Central memory CD8-positive, alpha-beta T cell (primary cell): ENCODE measurements around the gene LNPK.
"Not testable (repeated sequence)": the region's sequence is repeated elsewhere in the genome, so short reads cannot be mapped to it uniquely, and the experiment has no call there.

Experiments
- ATAC-seq: fragments of 150-1000 bp; cut with Tn5 transposase; replicated peaks from 2 replicates; pipeline ENCODE4 v1.10.0; 2022; ENCODE audit warnings: mild to moderate bottlenecking, moderate FRiP score, moderate number of reproducible peaks; ENCODE audit not compliant: poor library complexity, severe bottlenecking; ENCODE audit errors: extremely low read depth
- DNase-seq, 2 donors: peaks; one replicate each; pipeline ENCODE4 v3.0.0; 2021; ENCODE audit warnings: low spot score in 2 of 2
- H3K27ac Mint-ChIP-seq: one replicate; pipeline ENCODE4 v1.8.0; 2022; ENCODE audit warnings: low read depth, mild to moderate bottlenecking, moderate library complexity, mixed read lengths
- H3K27me3 Mint-ChIP-seq: one replicate; pipeline ENCODE4 v1.8.0; 2022; ENCODE audit warnings: mixed read lengths
- H3K36me3 Mint-ChIP-seq: one replicate; pipeline ENCODE4 v1.8.0; 2022; ENCODE audit warnings: mild to moderate bottlenecking, moderate library complexity, mixed read lengths; ENCODE audit not compliant: insufficient read depth
- H3K4me1 Mint-ChIP-seq: one replicate; pipeline ENCODE4 v1.8.0; 2022; ENCODE audit warnings: mixed read lengths
- H3K4me3 Mint-ChIP-seq: one replicate; pipeline ENCODE4 v1.8.0; 2022; ENCODE audit warnings: mild to moderate bottlenecking, moderate library complexity, mixed read lengths
- H3K9me3 Mint-ChIP-seq: one replicate; pipeline ENCODE4 v1.8.0; 2022; ENCODE audit warnings: mixed read lengths

Gene LNPK

DNA sequence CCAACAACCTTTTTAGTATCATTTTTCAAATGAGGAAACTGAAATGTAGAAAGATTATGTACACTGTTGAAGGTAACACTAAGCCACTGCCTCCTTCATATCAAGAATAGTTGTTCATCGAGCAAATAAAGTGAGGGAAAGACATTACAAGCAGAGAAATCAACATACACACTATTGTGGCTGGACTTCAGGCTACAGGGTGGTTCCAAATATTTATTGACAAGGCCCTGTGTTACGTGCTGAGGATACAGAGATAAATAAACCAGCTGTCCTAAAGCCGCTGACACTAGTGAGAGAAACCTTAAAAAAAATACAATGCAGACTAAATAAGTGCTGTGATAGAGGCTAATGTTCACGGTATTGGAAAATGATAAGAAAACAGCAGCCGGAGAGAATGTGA is 1.9 kb upstream of the LNPK start:
- DNase-seq (no peak), ATAC-seq (no peak)
- H3K9me3 Mint-ChIP-seq: no peaks in the 10 kb centered on the region
- no peaks in the 10 kb centered on the region for H3K27me3 Mint-ChIP-seq
- H3K4me3 Mint-ChIP-seq: no peak overlapping the region
- H3K4me1 Mint-ChIP-seq: peaks cover 25% of the 10 kb centered on the region
- H3K27ac Mint-ChIP-seq: no peak overlapping the region
- peaks cover 10% of the 10 kb centered on the region for H3K36me3 Mint-ChIP-seq

DNA sequence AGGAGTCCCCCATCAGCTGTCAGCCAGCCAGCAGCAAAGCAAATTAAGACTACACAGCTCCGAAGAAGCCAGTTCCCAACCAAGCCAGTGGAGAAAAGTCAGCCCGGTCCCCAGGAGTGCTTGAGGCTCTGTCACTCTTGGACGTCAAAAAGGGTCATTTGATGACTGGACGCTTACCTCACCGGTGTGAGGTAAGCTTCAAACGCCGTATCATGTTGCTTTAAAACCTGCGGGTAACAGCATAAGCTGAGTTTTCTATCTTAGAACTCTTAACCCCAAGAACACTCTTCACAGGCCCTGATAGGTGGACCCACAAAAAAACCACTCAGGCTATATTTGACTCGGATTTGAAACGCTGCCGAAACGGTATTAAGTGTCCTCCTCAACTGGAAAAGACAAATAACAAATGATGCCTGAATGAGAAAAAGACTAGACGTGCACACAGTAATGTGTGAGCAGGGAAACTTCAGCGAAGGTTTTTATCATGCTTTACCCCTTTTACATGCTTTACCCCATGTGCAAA is 682 bp upstream of the LNPK start:
- H3K4me1 Mint-ChIP-seq: peaks cover 25% of the 10 kb centered on the region
- no peaks in the 10 kb centered on the region for H3K9me3 Mint-ChIP-seq
- no peak for ATAC-seq
- H3K36me3 Mint-ChIP-seq: peaks cover 10% of the 10 kb centered on the region
- no peaks in the 10 kb centered on the region for H3K27me3 Mint-ChIP-seq
- peak overlapping the region; percentile 90 for H3K4me3 Mint-ChIP-seq
- no peak for DNase-seq
- peak overlapping the region; percentile 97 for H3K27ac Mint-ChIP-seq

DNA sequence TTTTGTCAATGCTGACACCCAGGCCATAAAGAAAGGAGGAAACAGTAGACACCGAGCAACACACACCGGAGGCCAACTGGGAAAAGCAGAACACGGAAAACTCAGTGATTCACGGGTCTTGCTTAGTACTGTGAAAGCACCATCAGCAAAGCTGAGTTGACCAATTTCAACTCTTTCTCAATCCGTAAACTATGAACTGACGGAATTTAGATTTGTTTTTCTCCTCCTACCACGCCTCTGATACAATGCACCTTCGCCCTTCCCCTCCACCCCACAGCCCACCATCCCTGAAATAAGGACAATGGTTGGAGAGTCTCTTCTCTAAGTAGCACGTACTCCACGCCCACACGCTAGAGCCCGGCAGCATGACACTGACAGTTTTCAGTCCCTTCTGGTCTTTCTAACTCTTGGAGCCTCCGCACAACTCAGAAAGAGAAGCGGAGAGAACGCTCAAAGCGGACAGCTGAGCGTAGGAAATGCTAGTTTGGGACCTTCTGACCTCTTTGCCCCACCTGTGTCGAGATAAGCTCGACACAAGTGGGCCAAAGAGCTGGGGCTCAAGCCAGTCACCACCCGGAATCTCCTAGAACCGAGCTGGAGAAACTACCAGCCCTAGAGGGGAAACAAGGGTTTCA is 669 bp downstream of the LNPK start:
- no peaks in the 10 kb centered on the region for H3K27me3 Mint-ChIP-seq
- DNase-seq: peak in 1 of 2 donors; percentile 17
- H3K36me3 Mint-ChIP-seq: peaks cover 10% of the 10 kb centered on the region

DNA sequence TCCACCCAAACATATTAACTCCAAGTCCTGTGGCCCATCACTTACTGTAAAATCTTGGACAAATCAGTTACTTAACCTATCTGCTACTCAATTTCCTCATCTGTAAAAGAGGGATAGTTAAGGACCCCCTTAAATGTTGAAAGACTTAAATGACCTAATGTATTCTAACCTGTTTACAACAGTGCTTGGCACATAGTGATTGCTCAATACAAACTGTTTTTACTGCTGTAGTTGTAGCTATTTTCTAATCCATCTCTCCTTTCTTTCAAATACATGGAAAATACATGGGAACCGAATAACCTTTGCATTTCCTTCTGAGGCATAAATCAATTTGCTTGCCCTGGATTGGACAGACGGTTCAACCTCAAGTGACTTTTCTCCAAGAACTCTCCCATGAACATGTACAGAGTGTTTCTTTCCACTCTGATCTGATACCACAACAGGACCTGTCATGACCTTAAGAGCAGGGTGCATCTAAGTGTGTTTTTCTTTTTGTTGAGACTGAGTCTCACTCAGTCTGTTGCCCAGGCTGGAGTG is 2.7 kb downstream of the LNPK start:
- no peak overlapping the region for H3K4me3 Mint-ChIP-seq
- no peaks in the 10 kb centered on the region for H3K27me3 Mint-ChIP-seq
- ATAC-seq: no peak
- H3K36me3 Mint-ChIP-seq: peaks cover 12% of the 10 kb centered on the region
- H3K27ac Mint-ChIP-seq: no peak overlapping the region
- H3K4me1 Mint-ChIP-seq: peaks cover 25% of the 10 kb centered on the region
- no peak for DNase-seq
- H3K9me3 Mint-ChIP-seq: no peaks in the 10 kb centered on the region

More for the DNA sequence above, 669 bp downstream of the LNPK start:
- peak; percentile 38 for ATAC-seq
- Mint-ChIP-seq H3K27ac (peak overlapping the region; percentile 97), H3K9me3 (no peaks in the 10 kb centered on the region), H3K4me1 (peaks cover 25% of the 10 kb centered on the region), H3K4me3 (peak overlapping the region; percentile 90)

DNA sequence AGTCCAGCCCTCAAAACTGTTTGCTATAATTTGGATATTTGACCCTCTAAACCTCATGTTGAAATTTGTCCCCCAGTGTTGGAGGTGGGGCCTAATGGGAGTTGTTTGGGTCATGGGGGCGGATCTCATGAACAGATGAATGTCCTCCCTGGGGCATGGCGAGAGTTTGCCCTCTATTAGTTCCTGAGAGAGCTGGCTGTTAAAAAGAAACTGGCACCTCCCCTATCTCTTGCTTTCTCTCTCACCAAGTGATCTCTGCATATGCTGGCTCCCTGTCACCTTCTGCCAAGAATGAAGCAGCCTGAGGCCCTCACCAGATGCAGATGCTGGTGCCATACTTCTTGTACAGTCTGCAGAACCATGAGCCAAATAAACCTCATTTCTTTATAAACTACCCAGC is 12.0 kb downstream of the LNPK start:
- Mint-ChIP-seq H3K27ac (no peak overlapping the region), H3K9me3 (no peaks in the 10 kb centered on the region), H3K36me3 (peaks cover 12% of the 10 kb centered on the region), H3K4me3 (no peak overlapping the region), H3K27me3 (no peaks in the 10 kb centered on the region), H3K4me1 (no peaks in the 10 kb centered on the region)
- DNase-seq: no peak
- no peak for ATAC-seq

DNA sequence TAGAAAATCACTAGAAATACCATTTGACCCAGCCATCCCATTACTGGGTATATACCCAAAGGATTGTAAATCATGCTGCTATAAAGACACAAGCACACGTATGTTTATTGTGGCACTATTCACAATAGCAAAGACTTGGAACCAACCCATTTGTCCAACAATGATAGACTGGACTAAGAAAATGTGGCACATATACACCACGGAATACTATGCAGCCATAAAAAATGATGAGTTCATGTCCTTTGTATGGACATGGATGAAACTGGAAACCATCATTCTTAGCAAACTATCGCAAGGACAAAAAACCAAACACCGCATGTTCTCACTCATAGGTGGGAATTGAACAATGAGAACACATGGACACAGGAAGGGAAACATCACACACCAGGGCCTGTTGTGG is 14.9 kb downstream of the LNPK start:
- H3K4me1 Mint-ChIP-seq: not testable (repeated sequence)

DNA sequence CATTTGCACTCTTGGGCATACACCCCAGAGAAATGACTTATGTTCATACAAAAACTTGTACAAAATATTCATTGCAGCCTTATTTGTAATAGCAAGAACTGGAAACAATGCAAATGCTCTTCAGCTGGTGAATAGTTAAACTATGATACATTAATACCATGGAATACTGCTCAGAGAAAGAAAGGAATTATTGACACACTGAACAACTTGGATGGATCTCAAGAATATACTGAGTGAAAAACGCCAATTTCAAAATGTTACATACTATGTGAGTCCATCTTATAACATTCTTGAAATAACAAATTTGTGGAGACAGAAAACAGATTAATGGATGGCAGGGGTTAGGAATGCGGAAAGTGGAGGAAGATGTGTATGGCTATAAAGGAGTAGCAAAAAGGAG is 17.2 kb downstream of the LNPK start:
- no peaks in the 10 kb centered on the region for H3K9me3 Mint-ChIP-seq
- no peak overlapping the region for H3K4me3 Mint-ChIP-seq
- no peaks in the 10 kb centered on the region for H3K27me3 Mint-ChIP-seq
- no peaks in the 10 kb centered on the region for H3K4me1 Mint-ChIP-seq
- H3K36me3 Mint-ChIP-seq: peaks cover 14% of the 10 kb centered on the region
- H3K27ac Mint-ChIP-seq: no peak overlapping the region
- no peak for DNase-seq
- no peak for ATAC-seq

More for the DNA sequence above, 14.9 kb downstream of the LNPK start:
- H3K27me3 Mint-ChIP-seq, H3K27ac Mint-ChIP-seq, H3K9me3 Mint-ChIP-seq, ATAC-seq, DNase-seq, H3K4me3 Mint-ChIP-seq: not testable (repeated sequence)
- peaks cover 18% of the 10 kb centered on the region for H3K36me3 Mint-ChIP-seq

DNA sequence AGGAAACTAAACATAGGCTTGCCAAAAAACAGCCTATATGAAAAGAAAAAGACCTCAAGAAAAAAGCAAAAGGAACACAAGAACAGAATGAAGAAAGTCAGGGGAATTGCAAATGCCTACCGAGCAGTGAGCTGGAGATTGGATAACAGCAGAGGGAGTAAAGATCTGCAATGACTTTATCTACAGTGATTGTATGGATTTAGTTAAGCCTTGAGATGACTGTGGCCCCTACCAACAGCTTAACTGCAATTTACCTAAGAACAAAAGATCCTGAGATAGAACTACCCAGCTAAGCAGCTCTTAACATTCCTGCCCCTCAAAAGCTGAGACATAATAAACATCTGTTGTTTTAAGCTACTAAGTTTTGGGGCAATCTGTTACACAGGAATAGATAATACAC is 20.5 kb downstream of the LNPK start:
- H3K27me3 Mint-ChIP-seq: no peaks in the 10 kb centered on the region

DNA sequence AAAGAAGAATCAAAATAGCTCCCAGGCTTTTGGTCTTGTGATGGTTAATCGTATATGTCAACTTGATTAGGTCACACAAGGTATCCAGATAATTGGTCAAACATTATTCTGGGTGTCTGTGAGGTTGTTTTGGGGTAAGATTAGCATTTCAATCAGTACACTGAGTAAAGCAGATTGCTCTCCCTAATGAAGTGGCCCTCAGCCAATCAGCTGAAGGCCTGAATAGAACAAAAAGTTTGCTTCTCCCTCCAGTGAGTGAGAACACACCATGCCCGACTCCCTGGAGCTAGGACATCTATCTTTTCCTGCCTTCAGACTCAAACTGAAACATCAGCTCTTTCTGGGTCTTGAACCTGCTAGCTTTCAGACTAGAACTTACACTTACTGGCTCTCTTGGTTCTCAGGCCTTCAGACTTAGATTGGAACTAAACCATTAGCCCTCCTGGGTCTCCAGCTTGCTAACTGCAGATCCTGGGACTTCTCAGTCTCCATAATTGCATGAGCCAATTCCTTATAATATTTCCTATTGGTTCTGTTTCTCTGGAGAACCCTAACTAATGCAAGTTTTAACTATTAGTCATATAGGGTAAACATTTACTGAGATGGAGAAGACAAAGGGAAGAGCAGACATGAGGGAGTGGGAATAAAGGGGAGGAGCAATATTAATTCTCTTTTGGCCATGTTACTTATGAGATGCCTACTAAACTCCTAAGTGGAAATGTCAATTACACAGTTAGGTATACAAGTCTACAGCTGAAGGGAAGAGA is 25.5 kb downstream of the LNPK start:
- Mint-ChIP-seq H3K27me3 (no peaks in the 10 kb centered on the region), H3K27ac (no peak overlapping the region), H3K4me3 (no peak overlapping the region), H3K4me1 (no peaks in the 10 kb centered on the region), H3K9me3 (no peaks in the 10 kb centered on the region), H3K36me3 (peaks cover 9% of the 10 kb centered on the region)
- DNase-seq (no peak), ATAC-seq (no peak)

More for the DNA sequence above, 20.5 kb downstream of the LNPK start:
- Mint-ChIP-seq H3K36me3 (peaks cover 15% of the 10 kb centered on the region), H3K27ac (no peak overlapping the region), H3K4me3 (no peak overlapping the region), H3K4me1 (no peaks in the 10 kb centered on the region), H3K9me3 (no peaks in the 10 kb centered on the region)
- ATAC-seq: no peak
- DNase-seq: no peak

DNA sequence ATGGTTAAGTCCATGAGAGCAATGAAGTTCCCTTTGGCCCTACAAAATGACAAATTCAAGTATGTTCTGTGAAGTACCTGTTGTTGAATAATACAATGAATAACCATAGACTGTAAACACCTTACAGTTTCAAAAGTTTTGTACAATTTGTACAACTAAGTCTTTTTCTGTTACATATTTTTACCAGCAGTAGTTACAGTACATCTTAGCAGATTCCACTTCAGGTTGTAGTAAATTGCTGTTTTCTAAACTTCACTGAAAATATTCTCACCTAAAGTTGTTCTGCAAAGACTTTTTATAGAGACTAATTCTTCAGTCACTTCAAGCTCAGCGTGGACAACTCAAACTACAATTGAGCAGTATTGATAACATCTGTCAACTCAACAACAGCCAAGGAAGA is 28.7 kb downstream of the LNPK start:
- Mint-ChIP-seq H3K36me3 (peaks cover 15% of the 10 kb centered on the region), H3K27ac (no peak overlapping the region), H3K27me3 (no peaks in the 10 kb centered on the region), H3K4me1 (peaks cover 5% of the 10 kb centered on the region), H3K4me3 (no peak overlapping the region), H3K9me3 (no peaks in the 10 kb centered on the region)
- DNase-seq: no peak
- no peak for ATAC-seq

DNA sequence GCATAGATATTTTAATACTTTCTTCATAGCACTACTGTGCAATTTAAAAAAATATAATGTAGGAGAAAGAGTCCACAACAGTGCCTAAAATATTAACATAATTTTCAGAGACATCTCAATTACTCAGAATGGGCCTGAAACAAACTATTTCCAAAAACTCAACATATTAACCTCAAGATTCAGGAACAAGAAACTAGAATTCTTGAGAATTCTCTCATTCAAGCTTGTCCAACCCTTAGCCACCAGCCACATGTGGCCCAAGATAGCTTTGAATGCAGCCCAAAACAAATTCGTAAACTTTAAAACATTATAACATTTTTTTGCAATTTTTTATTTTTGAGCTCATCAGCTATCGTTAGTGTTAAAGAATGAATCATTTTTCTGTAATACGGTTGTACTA is 35.2 kb downstream of the LNPK start:
- Mint-ChIP-seq H3K4me3 (no peak overlapping the region), H3K27me3 (no peaks in the 10 kb centered on the region), H3K4me1 (peaks cover 5% of the 10 kb centered on the region), H3K9me3 (no peaks in the 10 kb centered on the region), H3K36me3 (peaks cover 11% of the 10 kb centered on the region), H3K27ac (no peak overlapping the region)
- DNase-seq (no peak), ATAC-seq (no peak)

DNA sequence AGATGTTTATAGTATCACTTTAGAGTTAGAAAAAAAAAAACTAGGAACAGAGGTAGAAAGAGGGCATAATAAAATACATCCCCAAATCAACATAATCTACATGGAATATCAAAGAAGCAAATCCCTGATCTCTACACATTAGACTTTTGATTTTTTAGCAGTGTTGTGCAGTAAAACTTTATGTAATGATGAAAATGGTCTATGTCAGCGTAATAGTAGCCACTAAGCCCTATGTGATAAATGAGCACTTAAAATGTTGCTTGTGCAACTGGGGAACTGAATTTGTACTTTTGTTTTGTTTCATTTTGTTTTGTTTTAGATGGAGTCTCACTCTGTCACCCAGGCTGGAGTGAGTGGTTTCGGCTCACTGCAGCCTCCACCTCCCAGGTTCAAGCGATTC is 36.3 kb downstream of the LNPK start:
- DNase-seq (no peak), ATAC-seq (no peak)
- no peaks in the 10 kb centered on the region for H3K9me3 Mint-ChIP-seq
- peaks cover 11% of the 10 kb centered on the region for H3K36me3 Mint-ChIP-seq
- no peaks in the 10 kb centered on the region for H3K27me3 Mint-ChIP-seq
- H3K4me3 Mint-ChIP-seq: no peak overlapping the region
- H3K27ac Mint-ChIP-seq: no peak overlapping the region
- H3K4me1 Mint-ChIP-seq: peaks cover 6% of the 10 kb centered on the region

DNA sequence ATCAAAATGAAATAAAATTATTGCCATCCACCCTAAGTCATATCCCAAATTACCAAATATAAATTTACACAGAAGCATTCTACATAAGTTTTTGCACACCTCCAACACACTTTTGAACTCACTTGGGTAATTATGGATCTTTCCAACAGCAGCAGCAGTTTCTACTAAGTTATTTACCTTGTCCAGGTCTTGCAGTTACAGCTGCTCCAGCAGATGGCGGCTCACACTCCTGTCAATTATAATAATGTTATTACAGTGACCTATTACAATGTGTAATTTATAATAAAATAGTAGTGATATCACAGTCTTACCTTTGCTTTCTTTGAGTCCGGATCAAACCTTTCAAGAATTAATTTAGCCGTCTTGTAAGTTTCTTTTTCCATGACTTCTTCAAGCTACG is 37.9 kb downstream of the LNPK start:
- H3K27ac Mint-ChIP-seq: no peak overlapping the region
- ATAC-seq (no peak), DNase-seq (no peak)
- no peak overlapping the region for H3K4me3 Mint-ChIP-seq
- H3K36me3 Mint-ChIP-seq: peaks cover 5% of the 10 kb centered on the region
- H3K27me3 Mint-ChIP-seq: no peaks in the 10 kb centered on the region
- H3K9me3 Mint-ChIP-seq: no peaks in the 10 kb centered on the region
- peaks cover 13% of the 10 kb centered on the region for H3K4me1 Mint-ChIP-seq
